CD4-positive, alpha-beta memory T cell (primary cell): Measurements from ENCODE around the gene DTWD2. TPM values are rescaled to one million over a fixed set of nuclear protein-coding genes. Genes with fewer than 3 reads are reported as not detected.

ENCODE experiments used
- CTCF ChIA-PET: fragments of 350-600 bp; sonication (Branson Sonifier 250); formaldehyde crosslinking; loops from one replicate; lab custom pipeline; 2021; ENCODE audit warnings: inconsistent platforms; ENCODE audit not compliant: partially characterized antibody; lab: Charles Lee
- POLR2A ChIA-PET: fragments of 350-600 bp; sonication (Branson Sonifier 250); formaldehyde crosslinking; loops from one replicate; lab custom pipeline; 2021; ENCODE audit not compliant: partially characterized antibody; lab: Charles Lee
- DNase-seq, 5 donors: peaks; one replicate each; pipeline versions ENCODE4 v3.0.0 to v3.0.0-alpha.2; 2020 to 2022; ENCODE audit warnings: mixed read lengths in 1 of 5
- H3K27ac ChIP-seq: one replicate; pipeline ENCODE4 v1.7.0; 2013; ENCODE audit warnings: low read depth, low read length
- H3K27me3 ChIP-seq: 2 replicates; pipeline ENCODE4 v1.7.0; 2013; ENCODE audit warnings: mild to moderate bottlenecking, low read length, moderate library complexity; ENCODE audit not compliant: insufficient read depth
- H3K36me3 ChIP-seq: 2 replicates; pipeline ENCODE4 v1.7.0; 2013; ENCODE audit warnings: mild to moderate bottlenecking, low read length, moderate library complexity; ENCODE audit not compliant: insufficient read depth
- H3K4me1 ChIP-seq: 2 replicates; pipeline ENCODE4 v1.7.0; 2013; ENCODE audit warnings: mild to moderate bottlenecking, low read length, moderate library complexity; ENCODE audit not compliant: insufficient read depth
- H3K4me3 ChIP-seq, 2 donors: one replicate each; pipeline ENCODE4 v1.7.0; 2013; ENCODE audit warnings: low read length in 2 of 2, mild to moderate bottlenecking in 1 of 2
- H3K9me3 ChIP-seq, 2 donors: one replicate each; pipeline ENCODE4 v1.7.0; 2013; ENCODE audit warnings: low read length in 2 of 2, control low read depth in 1 of 2; ENCODE audit not compliant: control insufficient read depth in 1 of 2
- H3K27ac Mint-ChIP-seq, 7 donors: one replicate each; pipeline ENCODE4 v1.8.0; 2020 to 2021; ENCODE audit warnings: mixed read lengths in 7 of 7, mild to moderate bottlenecking in 6 of 7, inconsistent platforms in 3 of 7, moderate library complexity in 3 of 7
- H3K27me3 Mint-ChIP-seq, 2 donors: one replicate each; pipeline ENCODE4 v1.8.0; 2020 to 2021; ENCODE audit warnings: mixed read lengths in 2 of 2
- H3K36me3 Mint-ChIP-seq, 2 donors: one replicate each; pipeline ENCODE4 v1.8.0; 2020 to 2021; ENCODE audit warnings: mixed read lengths in 2 of 2, inconsistent platforms in 1 of 2, mild to moderate bottlenecking in 1 of 2
- H3K4me1 Mint-ChIP-seq, 4 donors: one replicate each; pipeline ENCODE4 v1.8.0; 2020 to 2021; ENCODE audit warnings: mixed read lengths in 4 of 4, mild to moderate bottlenecking in 1 of 4
- H3K4me3 Mint-ChIP-seq, 8 donors: one replicate each; pipeline ENCODE4 v1.8.0; 2020 to 2021; ENCODE audit warnings: mixed read lengths in 8 of 8, mild to moderate bottlenecking in 7 of 8, moderate library complexity in 6 of 8, inconsistent platforms in 3 of 8
- H3K9me3 Mint-ChIP-seq, 8 donors: one replicate each; pipeline ENCODE4 v1.8.0; 2020 to 2021; ENCODE audit warnings: mixed read lengths in 8 of 8, mild to moderate bottlenecking in 5 of 8, inconsistent platforms in 3 of 8, moderate library complexity in 1 of 8
- intact Hi-C: fragments of 100-400 bp; cut with micrococcal nuclease; formaldehyde crosslinking; loops from one replicate; pipeline ENCODE4 v1.15.1; 2023
- polyA plus RNA-seq, 2 donors: library from polyadenylated mRNA; unstranded; fragments of 300-500 nt; fragmentation: Illumina TruSeq; gene quantifications; one replicate each; pipeline ENCODE4 v1.2.3, GENCODE V29; 2021
- total RNA-seq, 2 experiments: library from RNA; stranded (reverse); gene quantifications; one replicate each; pipeline ENCODE4 v1.2.3, GENCODE V29; 2021

The DTWD2 gene
- total and polyA plus RNA-seq, 4 experiments from 2014 or later = 2.0 to 3.5 (median 3.3) TPM

DNA sequence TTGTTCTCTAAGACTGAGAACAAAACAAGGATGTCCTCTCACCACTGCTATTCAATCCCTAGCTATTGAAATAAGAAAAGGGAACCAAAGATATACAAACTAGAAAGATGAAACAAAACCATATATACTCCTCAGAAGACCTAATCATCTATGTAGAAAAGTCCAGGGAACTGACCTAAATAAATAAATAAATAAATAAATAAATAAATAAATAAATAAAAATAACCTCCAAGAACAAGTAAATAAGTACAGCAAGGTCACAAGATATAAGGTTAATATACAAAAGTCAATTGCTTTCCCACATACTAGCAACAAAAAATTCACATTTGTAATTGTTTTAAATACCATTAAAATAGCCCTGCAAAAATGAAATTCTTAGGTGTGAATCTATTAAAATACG lies 54.6 kb downstream of the DTWD2 start:
- no peak overlapping the region for H3K27ac ChIP-seq
- no peaks in the 10 kb centered on the region for H3K27me3 ChIP-seq

DNA sequence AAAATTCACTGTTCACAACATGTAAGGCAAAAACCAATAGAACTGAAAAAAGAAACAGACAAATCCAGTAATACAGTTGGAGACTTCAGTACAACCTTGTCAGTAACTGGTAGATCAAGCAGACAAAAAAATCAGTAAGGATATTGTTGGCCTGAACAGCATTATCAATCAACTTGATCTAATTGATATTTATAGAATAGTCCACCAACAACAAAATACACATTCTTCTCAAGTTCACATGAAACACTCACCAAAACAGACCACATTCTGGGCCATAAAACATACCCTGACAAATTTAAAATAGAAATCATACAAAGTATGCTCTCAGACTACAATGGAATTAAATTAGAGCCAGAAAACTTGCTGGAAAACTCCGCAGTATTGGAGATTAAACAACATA lies 56.8 kb downstream of the DTWD2 start:
- Mint-ChIP-seq H3K27me3 (peaks cover 0 to 1% of the 10 kb centered on the region in 2 donors), H3K4me3 (no peak overlapping the region), H3K36me3 (peaks cover 9 to 32% of the 10 kb centered on the region in 2 donors), H3K4me1 (no peaks in the 10 kb centered on the region), H3K9me3 (peaks cover 0 to 4% (median under 1%) of the 10 kb centered on the region in 8 donors), H3K27ac (no peak overlapping the region)
- ChIA-PET CTCF (interaction anchor here (0.7 to 1.6 kb wide), 2 partner anchors 503 to 674 kb away, joined by 3 read pairs; no protein-coding TSS in a partner anchor), POLR2A (no interaction called here)
- DNase-seq = no peak
- Histone ChIP-seq H3K27me3 (no peaks in the 10 kb centered on the region), H3K9me3 (no peaks in the 10 kb centered on the region), H3K36me3 (no peaks in the 10 kb centered on the region), H3K4me1 (no peaks in the 10 kb centered on the region), H3K4me3 (no peak overlapping the region), H3K27ac (no peak overlapping the region)
- intact Hi-C loops = no loop called here

More for the DNA sequence above, 54.6 kb downstream of the DTWD2 start:
- Mint-ChIP-seq H3K36me3 (peaks cover 6 to 28% of the 10 kb centered on the region in 2 donors), H3K4me1 (no peaks in the 10 kb centered on the region), H3K4me3 (no peak overlapping the region), H3K27ac (no peak overlapping the region), H3K27me3 (peaks cover 0 to 1% of the 10 kb centered on the region in 2 donors), H3K9me3 (peaks cover 0 to 4% (median under 1%) of the 10 kb centered on the region in 8 donors)
- no peak for DNase-seq
- no peak overlapping the region for H3K4me3 ChIP-seq
- no peaks in the 10 kb centered on the region for H3K4me1 ChIP-seq
- ChIA-PET CTCF (no interaction called here), POLR2A (no interaction called here)
- H3K36me3 ChIP-seq = no peaks in the 10 kb centered on the region
- H3K9me3 ChIP-seq = no peaks in the 10 kb centered on the region
- intact Hi-C loops = no loop called here

DNA sequence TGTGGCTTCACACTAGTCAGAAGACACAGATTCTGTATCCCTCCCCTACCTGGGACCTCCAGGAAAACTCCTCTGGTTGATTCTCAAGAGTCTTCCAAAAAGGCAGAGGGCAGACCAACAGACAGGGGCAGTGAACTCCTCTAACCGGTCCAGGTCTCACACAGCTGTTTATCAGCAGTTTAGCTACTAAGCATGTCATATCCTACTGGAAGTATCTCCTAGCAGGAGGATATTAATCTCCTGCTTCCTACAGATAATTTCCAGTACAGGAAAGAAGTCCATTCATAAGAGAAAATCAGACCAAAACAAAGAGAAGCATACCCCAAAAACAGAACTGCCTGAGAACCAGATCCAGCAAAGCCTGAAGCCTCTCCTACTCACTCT lies 64.3 kb downstream of the DTWD2 start:
- no peak overlapping the region for H3K4me3 ChIP-seq
- H3K4me1 ChIP-seq = no peaks in the 10 kb centered on the region
- Mint-ChIP-seq H3K36me3 (peaks cover 9 to 16% of the 10 kb centered on the region in 2 donors), H3K4me1 (no peaks in the 10 kb centered on the region), H3K27ac (no peak overlapping the region), H3K9me3 (no peaks in the 10 kb centered on the region), H3K27me3 (no peaks in the 10 kb centered on the region), H3K4me3 (no peak overlapping the region)
- H3K27me3 ChIP-seq = no peaks in the 10 kb centered on the region
- H3K36me3 ChIP-seq = no peaks in the 10 kb centered on the region
- intact Hi-C loops = no loop called here
- no peak for DNase-seq
- ChIA-PET POLR2A (no interaction called here), CTCF (no interaction called here)
- no peaks in the 10 kb centered on the region for H3K9me3 ChIP-seq
- no peak overlapping the region for H3K27ac ChIP-seq

DNA sequence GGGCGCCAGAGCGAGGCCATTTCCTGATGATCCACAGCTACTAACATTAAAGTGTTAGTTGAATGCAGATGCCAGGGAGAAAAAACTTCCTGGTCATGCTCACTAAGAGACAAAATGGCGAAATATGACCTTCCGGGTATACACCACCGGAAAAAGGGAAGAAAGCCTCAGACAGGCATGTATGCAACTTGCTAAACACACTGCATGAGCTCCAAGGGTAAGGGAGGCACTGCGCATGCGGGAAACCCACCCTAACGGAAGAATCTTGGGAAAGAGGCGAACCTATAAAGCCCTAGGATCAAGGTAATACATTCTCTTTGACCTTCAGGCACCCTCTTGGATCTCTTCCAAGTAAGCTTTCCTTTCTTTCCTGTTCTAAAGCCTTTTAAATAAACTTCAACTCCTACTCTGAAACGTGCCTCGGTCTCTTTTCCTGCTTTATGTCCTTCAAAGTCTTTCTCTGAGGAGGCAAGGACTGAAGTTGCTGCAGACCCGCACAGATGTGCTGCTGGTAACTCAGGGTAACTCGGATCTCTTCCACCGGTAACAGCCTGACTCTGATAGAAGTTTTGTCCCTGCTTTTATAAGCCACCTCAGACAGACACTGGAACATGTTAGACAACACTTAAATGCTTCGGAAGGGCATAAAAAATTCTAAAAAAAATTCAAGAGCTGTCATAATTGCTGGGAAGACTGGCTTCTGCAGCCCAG lies 64.9 kb downstream of the DTWD2 start:
- Histone ChIP-seq H3K36me3 (no peaks in the 10 kb centered on the region), H3K9me3 (no peaks in the 10 kb centered on the region), H3K4me3 (no peak overlapping the region), H3K27me3 (no peaks in the 10 kb centered on the region), H3K27ac (no peak overlapping the region), H3K4me1 (no peaks in the 10 kb centered on the region)
- Mint-ChIP-seq H3K27me3 (no peaks in the 10 kb centered on the region), H3K4me3 (no peak overlapping the region), H3K27ac (no peak overlapping the region), H3K36me3 (peaks cover 7 to 18% of the 10 kb centered on the region in 2 donors), H3K4me1 (no peaks in the 10 kb centered on the region), H3K9me3 (no peaks in the 10 kb centered on the region)
- intact Hi-C loops = no loop called here
- CTCF ChIA-PET = interaction anchor here (1.0 kb wide), 1 partner anchor 9 kb away, joined by 3 read pairs; no protein-coding TSS in a partner anchor
- POLR2A ChIA-PET = no interaction called here
- no peak for DNase-seq

- ChIA-PET POLR2A (no interaction called here), CTCF (no interaction called here)
- peaks cover 7 to 27% of the 10 kb centered on the region in 2 donors for H3K36me3 Mint-ChIP-seq
- H3K27me3 Mint-ChIP-seq = no peaks in the 10 kb centered on the region
- intact Hi-C loops = no loop called here
- Histone ChIP-seq H3K4me3 (no peak overlapping the region), H3K27ac (no peak overlapping the region), H3K9me3 (no peaks in the 10 kb centered on the region), H3K27me3 (no peaks in the 10 kb centered on the region), H3K36me3 (no peaks in the 10 kb centered on the region), H3K4me1 (no peaks in the 10 kb centered on the region)
- H3K4me1 Mint-ChIP-seq = no peaks in the 10 kb centered on the region
- H3K4me3 Mint-ChIP-seq = no peak overlapping the region
- DNase-seq = no peak
- H3K9me3 Mint-ChIP-seq = no peaks in the 10 kb centered on the region
- no peak overlapping the region for H3K27ac Mint-ChIP-seq
These were observed 66.5 kb downstream of the DTWD2 start for GRCh38 chr5:118921866-118922265.

DNA sequence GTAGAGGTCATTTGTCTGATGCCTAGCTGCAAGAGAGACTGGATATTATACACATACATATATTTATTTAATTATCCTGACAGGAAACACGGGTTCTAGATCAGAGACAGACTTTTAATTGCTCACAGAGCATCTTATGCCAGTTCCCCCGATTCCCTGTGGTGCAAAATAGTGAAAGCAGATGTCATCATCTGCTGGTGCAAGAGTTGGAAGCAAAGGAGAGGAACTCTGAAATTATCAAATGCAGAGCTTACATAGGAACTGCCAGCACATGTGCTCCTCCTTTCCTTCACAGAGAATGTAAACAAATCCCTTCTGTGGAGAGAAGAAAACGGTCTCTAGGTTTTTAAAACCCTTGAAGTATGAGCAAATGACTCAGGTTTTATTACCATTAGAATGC lies 69.3 kb downstream of the DTWD2 start:
- Histone ChIP-seq H3K9me3 (no peaks in the 10 kb centered on the region), H3K27ac (no peak overlapping the region), H3K27me3 (no peaks in the 10 kb centered on the region), H3K4me1 (no peaks in the 10 kb centered on the region), H3K36me3 (no peaks in the 10 kb centered on the region), H3K4me3 (no peak overlapping the region)
- intact Hi-C loops = no loop called here
- POLR2A ChIA-PET = no interaction called here
- Mint-ChIP-seq H3K36me3 (peaks cover 5 to 22% of the 10 kb centered on the region in 2 donors), H3K4me1 (no peaks in the 10 kb centered on the region), H3K27ac (no peak overlapping the region), H3K27me3 (no peaks in the 10 kb centered on the region), H3K4me3 (no peak overlapping the region), H3K9me3 (peaks cover 0 to 3% (median 0%) of the 10 kb centered on the region in 8 donors)
- CTCF ChIA-PET = no interaction called here
- DNase-seq = no peak

GRCh38 chr5:118918232-118918631 lies 70.1 kb downstream of the DTWD2 start:
- Mint-ChIP-seq H3K36me3 (peaks cover 5 to 22% of the 10 kb centered on the region in 2 donors), H3K4me1 (no peaks in the 10 kb centered on the region), H3K27ac (no peak overlapping the region), H3K27me3 (no peaks in the 10 kb centered on the region), H3K9me3 (peaks cover 0 to 3% (median 0%) of the 10 kb centered on the region in 8 donors), H3K4me3 (no peak overlapping the region)
- Histone ChIP-seq H3K9me3 (no peaks in the 10 kb centered on the region), H3K27ac (no peak overlapping the region), H3K4me1 (no peaks in the 10 kb centered on the region), H3K4me3 (no peak overlapping the region), H3K36me3 (no peaks in the 10 kb centered on the region), H3K27me3 (no peaks in the 10 kb centered on the region)
- CTCF ChIA-PET = no interaction called here
- POLR2A ChIA-PET = no interaction called here
- DNase-seq = no peak
- intact Hi-C loops = no loop called here
